HG02642 (cell line): ENCODE measurements around the gene NRG2.

Source experiments
- ATAC-seq: cut with Tn5 transposase; IDR thresholded peaks from one replicate; pipeline ENCODE4 v1.9.1; 2021; ENCODE audit warnings: mild to moderate bottlenecking; ENCODE audit not compliant: unreplicated experiment, poor library complexity

Gene NRG2

DNA sequence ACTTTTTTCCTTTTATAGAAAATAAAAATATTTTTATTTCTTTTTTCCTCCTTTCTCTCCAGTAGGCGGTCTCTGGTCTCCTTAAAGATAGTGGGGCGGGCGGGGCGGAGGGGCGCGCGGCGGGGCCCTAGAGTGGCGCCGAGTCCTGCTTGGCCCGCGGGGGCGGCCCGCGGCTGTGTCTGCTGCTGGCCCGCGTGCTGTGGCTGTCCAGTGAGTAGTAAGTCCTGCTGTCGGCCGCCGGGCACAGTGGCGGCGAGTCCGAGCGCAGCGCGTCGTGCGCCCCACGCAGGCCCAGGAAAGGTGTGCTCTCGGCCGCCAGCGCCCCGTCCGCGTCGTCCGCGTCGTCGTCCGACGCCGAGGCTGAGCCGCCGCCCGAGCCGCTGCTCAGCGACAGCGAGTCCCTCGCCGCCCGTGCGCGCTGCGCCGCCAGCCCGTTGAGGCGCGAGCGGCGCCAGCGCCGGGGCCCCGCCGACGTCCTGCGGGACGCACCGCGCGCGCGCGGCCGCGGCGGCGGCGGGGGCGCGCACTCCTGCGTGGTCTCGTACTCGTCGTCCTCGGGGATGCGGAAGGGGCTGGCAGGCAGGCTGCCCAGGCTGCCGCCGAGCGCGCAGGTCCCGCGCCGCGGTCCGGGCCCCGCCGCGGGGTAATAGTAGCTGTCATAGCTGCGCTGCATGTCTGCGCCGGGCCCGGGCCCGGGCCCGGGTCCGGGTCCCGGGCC lies 195.2 kb downstream of the NRG2 start:
- peak; percentile 70 for ATAC-seq

DNA sequence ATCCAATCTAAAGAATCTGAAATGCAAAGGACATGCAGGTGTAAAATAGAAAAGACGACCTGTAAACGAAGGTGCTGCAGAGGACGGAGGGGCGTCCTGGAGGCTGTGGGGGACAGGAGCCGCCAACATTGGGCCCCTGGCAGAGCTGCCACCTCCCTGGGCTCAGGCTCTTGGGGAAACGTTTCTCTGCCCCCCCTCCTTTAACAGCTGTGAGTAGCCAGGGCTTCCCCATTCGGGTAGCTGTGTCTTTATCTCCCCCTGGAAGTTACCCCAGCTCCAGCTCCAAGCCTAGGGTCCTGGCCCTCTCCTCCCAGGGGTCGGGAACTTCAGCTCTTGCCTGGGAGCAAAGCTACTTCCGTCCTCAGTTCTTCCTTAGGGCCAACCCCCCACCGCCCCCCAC lies 196.0 kb downstream of the NRG2 start:
- no peak for ATAC-seq

GRCh38 chr5:139845846-139846681 lies 197.0 kb downstream of the NRG2 start:
- no peak for ATAC-seq

GRCh38 chr5:139844472-139845145 lies 198.5 kb downstream of the NRG2 start:
- peak; percentile 41 for ATAC-seq

- ATAC-seq: no peak
Observed at GRCh38 chr5:139843991-139844390, 199.1 kb downstream of the NRG2 start.

GRCh38 chr5:139842321-139842720 lies 200.8 kb downstream of the NRG2 start:
- no peak for ATAC-seq

DNA sequence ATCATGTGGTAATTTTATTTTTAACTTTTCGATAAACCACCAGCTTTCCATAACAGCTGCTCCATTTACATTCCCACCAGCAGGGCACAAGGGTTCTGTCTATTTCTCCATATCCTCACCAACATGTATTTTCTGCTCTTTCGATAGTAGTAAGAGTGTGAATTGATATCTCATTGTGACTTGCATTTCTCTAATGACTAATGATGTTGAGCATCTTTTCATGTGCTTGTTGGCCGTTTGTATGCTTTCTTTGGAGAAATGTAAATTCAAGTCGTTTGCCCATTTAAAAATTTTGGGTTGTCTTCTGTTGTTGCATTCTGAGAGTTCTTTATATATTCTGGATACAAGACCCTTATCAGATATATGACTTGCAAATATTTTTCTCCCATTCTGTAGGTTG lies 201.6 kb downstream of the NRG2 start:
- no peak for ATAC-seq

- ATAC-seq: no peak
Observed at GRCh38 chr5:139839918-139840317, 203.2 kb downstream of the NRG2 start.

- no peak for ATAC-seq
Observed at GRCh38 chr5:139839232-139839815, 203.8 kb downstream of the NRG2 start.

DNA sequence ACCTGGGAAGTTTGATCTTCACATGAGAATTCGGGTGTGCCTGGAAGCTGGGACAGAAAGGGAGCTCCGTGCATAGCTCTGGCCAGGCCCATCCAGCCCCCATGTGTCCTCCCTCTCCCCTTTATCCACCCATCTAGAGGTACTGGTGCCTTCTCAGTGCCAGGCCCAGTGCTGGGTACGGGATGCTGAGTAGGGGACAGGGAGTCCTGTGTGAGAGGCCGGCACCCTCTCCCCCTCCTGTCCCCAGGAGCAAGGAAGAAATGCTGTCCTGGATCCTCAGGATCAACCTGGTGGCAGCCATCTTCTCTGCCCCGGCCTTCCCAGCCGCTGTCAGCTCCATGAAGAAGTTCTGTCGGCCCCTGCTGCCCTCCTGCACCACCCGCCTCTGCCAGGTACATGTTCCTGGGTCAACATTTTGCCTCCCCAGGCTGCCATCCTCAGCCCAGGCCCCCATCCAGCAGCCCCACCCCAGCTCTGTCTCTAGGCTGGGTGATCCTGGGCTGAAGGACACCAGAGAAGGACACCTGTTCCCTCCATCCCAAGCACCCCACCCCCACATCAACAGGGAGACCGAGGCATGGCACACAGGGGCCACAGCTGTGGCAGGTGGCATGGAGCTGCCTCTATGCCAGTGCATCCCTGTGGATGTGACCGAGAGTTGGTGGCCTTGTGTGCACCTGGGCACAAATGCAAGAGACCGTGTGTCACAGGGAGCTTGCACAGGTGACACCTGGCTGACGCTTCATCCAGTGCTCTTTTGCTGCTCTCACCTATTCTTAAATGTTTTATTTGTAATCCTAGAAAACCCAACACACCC lies 204.5 kb downstream of the NRG2 start:
- ATAC-seq: no peak

GRCh38 chr5:139837711-139838380 lies 205.3 kb downstream of the NRG2 start:
- ATAC-seq: no peak

GRCh38 chr5:139836469-139837208 lies 206.5 kb downstream of the NRG2 start:
- ATAC-seq: no peak

- ATAC-seq: no peak
Observed at GRCh38 chr5:139835656-139836055, 207.4 kb downstream of the NRG2 start.

DNA sequence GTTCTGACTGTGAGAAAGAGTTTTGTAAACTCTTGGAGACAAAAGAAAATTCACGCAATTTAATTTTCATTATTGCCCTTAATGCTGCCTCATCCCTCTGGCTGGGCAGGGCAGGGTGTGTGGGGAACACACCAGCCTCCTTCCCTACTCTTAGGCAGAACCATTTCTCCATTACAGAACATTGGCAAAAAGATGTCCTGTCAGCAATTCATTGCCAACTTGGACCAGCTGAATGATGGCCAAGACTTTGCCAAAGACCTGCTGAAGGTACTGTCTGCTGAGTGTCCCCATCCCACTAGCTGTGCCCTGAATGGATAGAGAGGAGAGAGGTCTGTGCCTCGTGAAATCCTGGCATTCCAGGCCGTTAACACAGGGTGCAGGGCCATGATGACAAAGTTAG lies 209.6 kb downstream of the NRG2 start:
- ATAC-seq: no peak

DNA sequence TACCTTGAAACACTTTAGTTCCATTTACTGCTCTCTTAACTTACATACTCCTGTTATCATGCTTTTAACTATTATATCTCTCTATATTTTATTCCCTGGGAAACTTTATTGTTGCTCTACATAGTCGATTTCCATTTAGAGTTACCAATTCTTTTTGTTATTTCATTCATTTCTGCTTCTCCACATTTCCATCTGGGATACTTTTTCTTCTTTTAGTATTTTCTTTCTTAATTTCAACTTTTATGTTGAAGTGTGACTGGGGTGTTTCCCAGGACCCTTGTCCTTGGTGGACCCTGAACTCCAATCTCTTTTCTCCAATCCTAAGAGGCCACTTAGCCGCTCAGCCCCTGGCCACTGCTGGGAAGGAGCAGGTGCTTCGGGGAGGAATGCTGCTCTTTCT lies 211.5 kb downstream of the NRG2 start:
- ATAC-seq: no peak

DNA sequence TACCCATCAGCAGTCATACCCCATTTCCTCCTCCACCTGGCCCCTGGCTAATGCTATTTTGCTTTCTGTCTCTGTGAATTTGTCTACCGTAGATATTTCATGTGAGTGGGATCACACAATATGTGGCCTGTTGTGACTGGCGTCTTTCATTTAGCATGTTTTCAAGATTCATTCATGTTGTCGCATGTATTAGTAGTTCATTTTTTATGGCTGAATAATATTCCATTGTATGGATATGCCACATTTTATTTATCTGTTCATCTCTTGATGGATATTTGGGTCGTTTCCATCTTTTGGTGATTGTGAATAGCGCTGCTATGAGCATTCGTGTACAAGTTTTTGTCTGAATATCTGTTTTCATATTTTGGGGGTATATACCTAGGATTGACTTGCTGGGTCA lies 213.6 kb downstream of the NRG2 start:
- no peak for ATAC-seq

DNA sequence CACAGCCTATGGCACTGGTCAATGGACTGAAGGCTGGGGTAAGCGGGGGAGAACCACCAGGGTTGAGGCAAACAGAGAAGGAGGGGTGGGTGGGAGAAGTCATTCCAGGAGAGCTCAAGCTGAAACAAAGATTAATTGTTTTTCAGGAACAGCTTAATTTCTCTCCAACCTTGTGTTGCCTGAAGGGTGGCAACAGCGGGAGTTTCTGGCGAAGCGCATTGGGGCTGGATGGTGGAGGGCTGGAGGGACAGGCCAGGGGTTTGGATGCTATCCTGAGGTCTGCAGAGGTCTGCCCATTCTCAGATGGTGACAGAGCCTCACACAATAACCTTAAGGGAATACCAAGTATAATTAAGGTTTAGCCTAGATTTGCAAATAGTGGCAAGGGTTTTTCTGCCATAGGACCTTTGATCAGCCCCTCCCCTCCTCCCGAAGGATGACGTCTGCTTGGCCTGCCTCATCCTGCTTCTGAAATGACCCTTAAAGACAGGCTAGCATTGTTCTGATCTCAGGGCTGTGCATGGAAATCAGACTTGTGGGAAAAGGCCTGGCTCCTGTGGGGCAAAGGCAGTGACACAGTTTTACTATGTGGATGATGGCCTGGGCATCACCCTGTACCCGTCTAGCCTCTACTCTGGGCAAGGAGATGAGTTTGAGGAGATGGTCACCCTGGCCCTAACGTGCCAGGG lies 214.7 kb downstream of the NRG2 start:
- ATAC-seq: no peak

DNA sequence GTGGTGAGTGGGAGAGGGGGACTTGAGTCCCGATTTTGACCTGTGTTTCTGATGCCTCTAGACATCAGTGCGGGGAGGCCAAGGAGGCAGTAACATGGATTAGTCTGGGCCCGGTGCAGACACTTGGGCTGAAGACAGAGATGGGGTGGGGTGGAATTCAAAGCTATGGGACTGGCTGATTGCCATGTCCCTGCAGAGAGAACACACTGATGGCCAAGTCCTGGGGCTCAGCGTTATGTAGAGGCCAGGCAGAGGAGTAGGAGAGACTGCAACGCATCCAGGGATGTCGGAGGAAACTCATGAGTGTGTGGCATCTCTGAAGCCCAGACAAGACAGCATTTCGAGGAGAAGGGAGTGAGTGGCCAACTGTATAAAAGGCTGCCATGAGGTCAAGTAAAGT lies 217.4 kb downstream of the NRG2 start:
- ATAC-seq: no peak
